Neural crest cell (in vitro differentiated cells): ENCODE measurements around the gene CECR2. TPM values are rescaled to one million over a fixed set of nuclear protein-coding genes. Genes with fewer than 3 reads are reported as not detected.

Source experiments
- DNase-seq: peaks from one replicate; pipeline ENCODE4 v3.0.0; 2021; ENCODE audit warnings: low read depth, mixed read lengths, low spot score
- H3K27ac Mint-ChIP-seq: one replicate; pipeline ENCODE4 v1.8.0; 2021; ENCODE audit warnings: mild to moderate bottlenecking, mixed read lengths; ENCODE audit not compliant: unreplicated experiment
- H3K27me3 Mint-ChIP-seq: 2 replicates; pipeline ENCODE4 v1.8.0; 2021; ENCODE audit warnings: low read depth, mild to moderate bottlenecking, mixed read lengths
- H3K36me3 Mint-ChIP-seq: 2 replicates; pipeline ENCODE4 v1.8.0; 2021; ENCODE audit warnings: low read depth, mild to moderate bottlenecking, mixed read lengths
- H3K4me1 Mint-ChIP-seq: 2 replicates; pipeline ENCODE4 v1.8.0; 2021; ENCODE audit warnings: mixed read lengths
- H3K4me3 Mint-ChIP-seq: one replicate; pipeline ENCODE4 v1.8.0; 2021; ENCODE audit warnings: mild to moderate bottlenecking, mixed read lengths
- H3K9me3 Mint-ChIP-seq: 2 replicates; pipeline ENCODE4 v1.8.0; 2021; ENCODE audit warnings: mixed read lengths
- CTCF ChIP-seq: fragments of 200-600 bp; sonication (generic); conservative IDR thresholded peaks from 2 replicates; pipeline ENCODE4 v1.5.0; 2021; ENCODE audit warnings: antibody characterized with exemption, mild to moderate bottlenecking
- total RNA-seq: library from RNA; stranded (reverse); gene quantifications from 2 replicates; pipeline ENCODE4 v1.2.1, GENCODE V29; 2021

The CECR2 gene
- total RNA-seq, 1 donor from 2014 or later, result 32.8 TPM

DNA sequence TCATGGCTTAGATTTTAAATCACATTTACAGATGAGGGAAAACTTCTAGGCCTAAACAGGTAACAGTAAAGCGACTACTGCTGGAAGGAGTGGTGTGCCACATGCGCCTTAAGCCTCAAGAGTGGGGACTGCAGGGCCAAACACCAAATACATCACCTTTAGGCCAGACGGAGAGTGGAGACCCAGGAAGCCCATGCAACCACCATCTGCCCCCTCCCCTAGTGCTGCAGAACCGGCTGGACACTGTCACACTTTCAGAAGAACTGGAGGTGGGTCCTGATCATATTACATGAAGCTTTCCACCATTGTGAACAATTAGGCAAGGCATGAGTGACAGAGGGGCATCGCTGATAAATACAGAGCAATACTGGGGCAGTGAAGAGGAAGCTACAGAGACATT is 222.9 kb downstream of the CECR2 start:
- no peak for DNase-seq
- H3K4me3 Mint-ChIP-seq, result no peak overlapping the region
- no peak overlapping the region for H3K27ac Mint-ChIP-seq
- H3K36me3 Mint-ChIP-seq, result peaks cover 18% of the 10 kb centered on the region
- no peaks in the 10 kb centered on the region for H3K4me1 Mint-ChIP-seq
- no peaks in the 10 kb centered on the region for H3K9me3 Mint-ChIP-seq
- no peaks in the 10 kb centered on the region for H3K27me3 Mint-ChIP-seq
- TF ChIP-seq CTCF, result no peak

- no peak for DNase-seq
- Mint-ChIP-seq H3K36me3 (peaks cover 23% of the 10 kb centered on the region), H3K4me1 (no peaks in the 10 kb centered on the region), H3K9me3 (no peaks in the 10 kb centered on the region), H3K27me3 (no peaks in the 10 kb centered on the region), H3K4me3 (no peak overlapping the region), H3K27ac (no peak overlapping the region)
- TF ChIP-seq CTCF, result no peak
Observed at GRCh38 chr22:17596226-17596625, 227.0 kb downstream of the CECR2 start.

- Mint-ChIP-seq H3K4me1 (no peaks in the 10 kb centered on the region), H3K27ac (no peak overlapping the region), H3K4me3 (no peak overlapping the region), H3K27me3 (no peaks in the 10 kb centered on the region), H3K36me3 (peaks cover 23% of the 10 kb centered on the region), H3K9me3 (no peaks in the 10 kb centered on the region)
- TF ChIP-seq CTCF, result no peak
- no peak for DNase-seq
Observed at GRCh38 chr22:17597217-17597616, 228.0 kb downstream of the CECR2 start.

DNA sequence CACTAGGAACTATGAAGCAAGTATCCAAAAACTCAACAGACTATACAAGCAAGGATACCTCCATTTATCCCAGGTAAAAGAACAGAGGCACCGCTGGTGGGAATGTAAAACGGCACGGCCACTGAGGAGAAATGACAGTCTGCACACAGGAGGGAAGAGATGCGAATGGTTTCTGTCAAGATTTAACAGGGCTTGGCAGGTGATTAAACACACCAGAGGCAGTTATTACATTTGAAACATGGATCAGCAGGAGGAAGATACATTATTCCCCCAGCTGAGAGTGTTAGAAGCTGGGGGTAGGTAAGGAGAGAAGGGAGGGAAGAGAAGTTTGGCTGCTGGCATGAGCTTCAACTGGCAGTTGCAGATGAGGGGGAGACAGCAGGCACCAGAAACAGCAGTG is 229.1 kb downstream of the CECR2 start:
- H3K27ac Mint-ChIP-seq, result no peak overlapping the region
- H3K4me3 Mint-ChIP-seq, result no peak overlapping the region
- TF ChIP-seq CTCF, result no peak
- H3K27me3 Mint-ChIP-seq, result no peaks in the 10 kb centered on the region
- no peaks in the 10 kb centered on the region for H3K4me1 Mint-ChIP-seq
- DNase-seq, result no peak
- no peaks in the 10 kb centered on the region for H3K9me3 Mint-ChIP-seq
- peaks cover 23% of the 10 kb centered on the region for H3K36me3 Mint-ChIP-seq

DNA sequence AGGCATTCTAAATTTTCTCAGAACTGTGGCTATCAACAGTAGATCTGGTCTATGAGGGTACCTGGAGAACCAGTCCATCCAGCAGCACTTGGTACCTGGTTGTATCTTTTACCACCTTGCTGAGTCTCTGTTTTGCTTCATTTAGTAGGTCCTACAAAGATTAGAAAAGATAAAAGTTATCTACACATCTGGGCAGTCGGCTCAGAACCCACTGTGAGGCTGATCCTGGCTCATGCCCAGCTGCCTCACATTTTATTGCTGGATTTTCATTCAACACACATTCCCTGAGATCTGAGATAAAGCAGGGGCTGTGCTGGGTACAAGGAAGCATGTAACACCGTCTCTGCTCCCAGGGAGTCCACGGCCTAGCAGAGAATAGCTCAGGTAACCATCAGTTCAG is 231.8 kb downstream of the CECR2 start:
- H3K4me3 Mint-ChIP-seq, result no peak overlapping the region
- no peaks in the 10 kb centered on the region for H3K9me3 Mint-ChIP-seq
- no peaks in the 10 kb centered on the region for H3K27me3 Mint-ChIP-seq
- no peak for DNase-seq
- H3K27ac Mint-ChIP-seq, result no peak overlapping the region
- no peaks in the 10 kb centered on the region for H3K4me1 Mint-ChIP-seq
- H3K36me3 Mint-ChIP-seq, result peaks cover 18% of the 10 kb centered on the region
- no peak for TF ChIP-seq CTCF

DNA sequence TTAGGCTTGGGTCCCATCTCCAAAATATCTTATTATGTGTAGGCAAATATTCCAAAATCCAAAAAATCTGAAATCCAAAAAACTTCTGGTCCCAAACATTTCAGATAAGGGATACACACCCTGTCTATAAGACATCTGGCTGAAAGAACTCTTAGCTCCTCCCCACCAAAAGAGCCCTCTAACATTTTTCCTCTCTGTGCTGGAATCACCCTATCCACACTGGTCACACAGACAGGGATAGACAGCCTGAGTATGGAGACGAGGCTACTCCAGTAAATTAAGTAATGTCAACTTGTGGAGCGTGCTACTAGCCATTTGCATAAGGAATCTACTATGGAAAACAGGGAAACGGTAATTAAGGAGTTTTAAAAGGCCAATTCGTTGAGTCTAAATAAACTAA is 234.4 kb downstream of the CECR2 start:
- no peak for DNase-seq
- no peaks in the 10 kb centered on the region for H3K9me3 Mint-ChIP-seq
- H3K4me3 Mint-ChIP-seq, result no peak overlapping the region
- no peak overlapping the region for H3K27ac Mint-ChIP-seq
- no peaks in the 10 kb centered on the region for H3K4me1 Mint-ChIP-seq
- no peak for TF ChIP-seq CTCF
- H3K36me3 Mint-ChIP-seq, result peaks cover 4% of the 10 kb centered on the region
- no peaks in the 10 kb centered on the region for H3K27me3 Mint-ChIP-seq
